Testis (tissue), 3 donors: ENCODE results near the gene GNG3. TPM values are rescaled to one million over a fixed set of nuclear protein-coding genes. Genes with fewer than 3 reads are reported as not detected.
"Not testable (repeated sequence)": the region's sequence is repeated elsewhere in the genome, so short reads cannot be mapped to it uniquely, and the experiment has no call there.

Experiments used
- DNase-seq: peaks from one replicate; pipeline ENCODE4 v3.0.0-alpha.2; 2019
- H3K27ac ChIP-seq, 2 donors: fragments of 200-600 bp; sonication (generic); one replicate each; pipeline ENCODE4 v1.5.1; 2019
- H3K27me3 ChIP-seq: fragments of 200-600 bp; sonication (generic); one replicate; pipeline ENCODE4 v1.5.1; 2019
- H3K36me3 ChIP-seq: fragments of 200-600 bp; sonication (generic); one replicate; pipeline ENCODE4 v1.5.1; 2017; ENCODE audit warnings: low read depth; ENCODE audit errors: missing control alignments
- H3K4me1 ChIP-seq: fragments of 200-600 bp; sonication (generic); one replicate; pipeline ENCODE4 v1.5.1; 2019
- H3K4me3 ChIP-seq, 2 donors: fragments of 200-600 bp; sonication (generic); one replicate each; pipeline ENCODE4 v1.5.1; 2017 to 2019
- H3K9me3 ChIP-seq: fragments of 200-600 bp; sonication (generic); one replicate; pipeline ENCODE4 v1.5.1; 2017
- CTCF ChIP-seq, 3 experiments: fragments of 450-650 bp in 2 of 3; fragments of 200-600 bp in 1 of 3; sonication (generic) in 1 of 3; IDR thresholded peaks; one replicate each; pipeline ENCODE4 v1.5.1; 2016 to 2019; ENCODE audit warnings: antibody characterized with exemption in 3 of 3, mild to moderate bottlenecking in 2 of 3, moderate library complexity in 1 of 3
- POLR2A ChIP-seq: fragments of 450-650 bp; IDR thresholded peaks from one replicate; pipeline ENCODE4 v1.6.1; 2017; ENCODE audit warnings: antibody characterized with exemption, mild to moderate bottlenecking, moderate library complexity
- WGBS, 2 donors: methylation state at CpG; one replicate each; pipeline ENCODE4 v1.1.5; 2018; 5-methylcytosine and 5-hydroxymethylcytosine counted together
- intact Hi-C: fragments of 100-400 bp; cut with DNase I; formaldehyde crosslinking; loops from one replicate; pipeline ENCODE4 v1.15.1; 2023; ENCODE audit warnings: low total_unique reads
- polyA plus RNA-seq: library from polyadenylated mRNA; stranded (reverse); fragments of 350-450 nt; fragmentation: Illumina TruSeq; extraction: RNeasy Lipid Tissue Mini Kit (QIAGEN cat#74804); gene quantifications from one replicate; pipeline ENCODE4 v1.2.3, GENCODE V29; 2014; ENCODE audit warnings: low read depth, low replicate concordance; ENCODE audit not compliant: insufficient read depth
- total RNA-seq, 2 donors: library from RNA; depleted of rRNA; stranded (reverse); fragments of >200 nt; gene quantifications; one replicate each; pipeline ENCODE4 v1.2.3, GENCODE V29; 2016

Gene GNG3
- total and polyA plus RNA-seq, 3 donors from 2014 or later = 2.0 to 11.1 (median 4.5) TPM

- Histone ChIP-seq H3K9me3 (no peaks in the 10 kb centered on the region), H3K36me3 (no peaks in the 10 kb centered on the region), H3K4me1 (no peaks in the 10 kb centered on the region), H3K4me3 (no peak overlapping the region), H3K27me3 (no peaks in the 10 kb centered on the region), H3K27ac (no peak overlapping the region)
- DNase-seq = no peak
- intact Hi-C loops = no loop called here
- TF ChIP-seq POLR2A (no peak), CTCF (IDR thresholded peaks at IDR 0.05) (no peak)
These were observed 29.7 kb downstream of the GNG3 start for GRCh38 chr11:62737196-62737595.

DNA sequence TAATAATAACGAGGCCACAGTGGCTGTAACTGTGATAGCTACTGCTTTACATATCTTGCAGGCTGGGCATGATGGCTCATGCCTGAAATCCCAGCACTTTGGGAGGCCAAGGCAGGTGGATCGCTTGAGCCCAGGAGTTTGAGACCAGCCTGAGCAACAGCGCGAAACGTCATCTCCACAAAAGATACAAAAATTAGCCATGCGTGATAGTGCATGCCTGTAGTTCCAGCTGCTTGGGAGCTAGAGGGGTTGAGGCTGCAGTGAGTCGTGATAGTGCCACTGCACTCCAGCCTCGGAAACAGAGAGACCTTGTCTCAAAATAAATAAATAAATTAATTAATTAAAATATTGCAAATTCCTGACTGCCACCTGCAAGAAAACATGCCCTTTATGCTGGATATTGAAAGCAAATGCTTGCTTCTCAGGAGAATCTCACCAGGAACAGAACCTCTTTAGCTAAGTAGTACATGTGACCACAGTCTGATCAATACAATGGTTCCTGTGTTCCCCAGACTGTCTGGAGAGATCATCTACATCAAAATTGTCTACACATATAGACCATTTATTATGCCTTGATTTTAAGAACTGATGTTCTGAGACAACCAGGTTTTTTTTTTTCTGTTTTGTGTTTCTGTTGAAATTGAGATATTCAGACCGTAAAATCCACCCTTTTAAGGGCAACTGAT is 40.1 kb downstream of the GNG3 start:
- no peak for DNase-seq
- 61 to 74% methylated on average over 9 of the region's 9 CpGs for WGBS, 2 donors

GRCh38 chr11:62749931-62750330 is 42.5 kb downstream of the GNG3 start:
- H3K4me3 ChIP-seq, H3K4me1 ChIP-seq, H3K9me3 ChIP-seq, DNase-seq, H3K36me3 ChIP-seq, intact Hi-C loops, H3K27me3 ChIP-seq, H3K27ac ChIP-seq: not testable (repeated sequence)
- WGBS, 2 donors = 94% methylated on average over 5 of the region's 5 CpGs

More for the DNA sequence above, 40.1 kb downstream of the GNG3 start:
- H3K4me1 ChIP-seq = no peaks in the 10 kb centered on the region
- H3K4me3 ChIP-seq = no peak overlapping the region
- no peak overlapping the region for H3K27ac ChIP-seq
- no peak for TF ChIP-seq CTCF (IDR thresholded peaks at IDR 0.05)
- TF ChIP-seq POLR2A = no peak
- H3K27me3 ChIP-seq = no peaks in the 10 kb centered on the region
- no peaks in the 10 kb centered on the region for H3K9me3 ChIP-seq
- intact Hi-C loops = no loop called here
- no peaks in the 10 kb centered on the region for H3K36me3 ChIP-seq

DNA sequence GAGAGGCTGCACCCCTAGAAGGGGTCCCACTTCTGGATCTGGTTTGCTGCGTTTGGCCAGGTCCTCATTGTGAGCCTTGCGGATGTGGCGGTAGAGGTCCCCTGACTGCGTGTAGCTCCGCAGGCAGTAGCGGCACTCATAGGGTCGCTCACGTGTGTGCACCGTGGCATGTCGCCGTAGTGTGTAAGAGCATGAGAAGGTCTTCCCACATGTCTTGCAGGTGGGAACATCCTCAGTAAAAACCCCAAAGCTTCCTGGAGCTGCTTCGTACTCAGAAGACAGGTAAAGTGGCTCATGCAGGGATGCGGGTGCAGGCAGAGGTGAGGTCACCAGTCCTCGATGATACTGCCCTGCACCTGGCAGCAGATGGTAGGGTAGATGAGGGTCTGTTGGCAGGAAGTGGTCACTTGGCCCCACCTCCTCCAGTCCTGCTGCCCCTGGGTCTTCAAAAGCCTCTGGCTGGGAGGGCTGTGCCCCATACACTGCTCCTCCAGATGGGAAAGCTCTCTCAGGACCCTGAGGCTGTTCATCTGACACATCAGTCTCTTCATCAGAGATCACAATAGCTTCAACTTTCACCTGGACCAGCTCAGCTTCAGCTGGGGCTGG is 44.8 kb downstream of the GNG3 start:
- intact Hi-C loops = no loop called here
- no peaks in the 10 kb centered on the region for H3K9me3 ChIP-seq
- H3K27me3 ChIP-seq = no peaks in the 10 kb centered on the region
- no peaks in the 10 kb centered on the region for H3K36me3 ChIP-seq
- TF ChIP-seq CTCF (IDR thresholded peaks at IDR 0.05) = no peak
- no peak for TF ChIP-seq POLR2A
- no peak overlapping the region for H3K27ac ChIP-seq
- DNase-seq = no peak
- peaks cover 7% of the 10 kb centered on the region for H3K4me1 ChIP-seq
- WGBS, 2 donors = 96 to 97% methylated on average over 13 to 14 of the region's 14 CpGs
- H3K4me3 ChIP-seq = no peak overlapping the region

GRCh38 chr11:62752994-62753735 is 45.7 kb downstream of the GNG3 start:
- 70 to 75% methylated on average over 10 to 15 of the region's 15 CpGs for WGBS, 2 donors
- Histone ChIP-seq H3K9me3 (no peaks in the 10 kb centered on the region), H3K36me3 (no peaks in the 10 kb centered on the region), H3K27ac (peak overlapping the region in 1 of 2 donors; percentile 95), H3K4me1 (peaks cover 7% of the 10 kb centered on the region), H3K4me3 (peak overlapping the region; percentile 73 to 80), H3K27me3 (no peaks in the 10 kb centered on the region)
- TF ChIP-seq CTCF (IDR thresholded peaks at IDR 0.05) = no peak
- no peak for TF ChIP-seq POLR2A
- intact Hi-C loops = no loop called here
- no peak for DNase-seq
